DOHH2 (cell line): ENCODE data around the gene PNPLA8.

Experiments used
- CTCF ChIP-seq: fragments of 200-600 bp; sonication (generic); IDR thresholded peaks from one replicate; pipeline ENCODE4 v1.5.1; 2014; ENCODE audit warnings: antibody characterized with exemption, mild to moderate bottlenecking, low read depth, low read length; ENCODE audit not compliant: poor library complexity, severe bottlenecking
- EZH2phosphoT487 ChIP-seq: fragments of 200-600 bp; sonication (generic); IDR thresholded peaks from 2 replicates; pipeline ENCODE4 v1.6.1; 2017; ENCODE audit warnings: borderline replicate concordance, mild to moderate bottlenecking, antibody characterized with exemption, low read length, moderate library complexity, mixed read lengths

- TF ChIP-seq CTCF (no peak), EZH2phosphoT487 (no peak)
Observed at GRCh38 chr7:108423089-108423989, 102.6 kb downstream of the PNPLA8 start.
